HepG2 (cell line): ENCODE data around the gene RAB42. TPM values are rescaled to one million over a fixed set of nuclear protein-coding genes. Genes with fewer than 3 reads are reported as not detected.
"Not testable (repeated sequence)": the region's sequence is repeated elsewhere in the genome, so short reads cannot be mapped to it uniquely, and the experiment has no call there.

Source experiments
- CREB1 ChIP-seq, 2 experiments: fragments of 450-650 bp in 1 of 2; IDR thresholded peaks; 2 replicates each; pipeline ENCODE4 v1.6.1; 2016 to 2017; ENCODE audit warnings: control low read depth in 1 of 2, mild to moderate bottlenecking in 1 of 2, missing compliant biosample characterization in 1 of 2, missing genetic modification characterization in 1 of 2
- MZF1 ChIP-seq: sonication (generic); formaldehyde crosslinking; IDR thresholded peaks from 2 replicates; pipeline ENCODE4 v1.8.1; 2023; ENCODE audit warnings: mild to moderate bottlenecking, missing genetic modification reagents, borderline replicate concordance
- RBFOX2 ChIP-seq: fragments of 200-400 bp; formaldehyde crosslinking; IDR thresholded peaks from 2 replicates; pipeline ENCODE4 v1.6.1; 2017; ENCODE audit warnings: low read depth, mild to moderate bottlenecking, low read length
- SP4 ChIP-seq: sonication (generic); formaldehyde crosslinking; IDR thresholded peaks from 2 replicates; pipeline ENCODE4 v1.8.1; 2023; ENCODE audit warnings: mild to moderate bottlenecking, missing genetic modification reagents
- ZFP82 ChIP-seq: sonication (generic); formaldehyde crosslinking; IDR thresholded peaks from 2 replicates; pipeline ENCODE4 v1.5.1; 2020; ENCODE audit warnings: mild to moderate bottlenecking, missing genetic modification reagents, borderline replicate concordance
- polyA plus RNA-seq, 8 experiments: library from polyadenylated mRNA; depleted of rRNA in 3 of 8; stranded (reverse) in 7 of 8; unstranded in 1 of 8; fragments of >200 nt; fragmentation: Illumina TruSeq in 4 of 8; extraction: Trizol in 4 of 8; gene quantifications; 2 replicates each; pipeline versions ENCODE4 v1.2.1 to v1.2.3, GENCODE V29; 2011 to 2016; ENCODE audit warnings: low read depth in 4 of 8, missing spikeins in 1 of 8, mixed read lengths in 1 of 8; ENCODE audit not compliant: insufficient read depth in 1 of 8
- total RNA-seq, 5 experiments: library from RNA; depleted of rRNA; stranded (reverse); fragments of >200 nt; fragmentation: Illumina TruSeq; extraction: Trizol; gene quantifications; 2 replicates each; pipeline ENCODE4 v1.2.3, GENCODE V29; 2016; ENCODE audit warnings: low read depth in 1 of 5
- TF ChIP-seq, protein P1 (sequence below), 2 experiments: fragments of 450-650 bp in 1 of 2; sonication (generic) in 1 of 2; formaldehyde crosslinking in 1 of 2; IDR thresholded peaks; 2 replicates each; pipeline versions ENCODE4 v1.6.1 to v1.8.0; 2016 to 2022; ENCODE audit warnings: antibody characterized with exemption in 1 of 2, mild to moderate bottlenecking in 1 of 2, missing genetic modification reagents in 1 of 2
- TF ChIP-seq, protein P2 (sequence below): sonication (generic); formaldehyde crosslinking; IDR thresholded peaks from 2 replicates; pipeline ENCODE4 v1.4.0; 2020; ENCODE audit warnings: missing genetic modification reagents

The RAB42 gene
- total and polyA plus RNA-seq, 2 of the 13 experiments (the other 11 are each of a cell fraction or from before 2014, with no cell fraction given) = 10.4 to 166 TPM

DNA sequence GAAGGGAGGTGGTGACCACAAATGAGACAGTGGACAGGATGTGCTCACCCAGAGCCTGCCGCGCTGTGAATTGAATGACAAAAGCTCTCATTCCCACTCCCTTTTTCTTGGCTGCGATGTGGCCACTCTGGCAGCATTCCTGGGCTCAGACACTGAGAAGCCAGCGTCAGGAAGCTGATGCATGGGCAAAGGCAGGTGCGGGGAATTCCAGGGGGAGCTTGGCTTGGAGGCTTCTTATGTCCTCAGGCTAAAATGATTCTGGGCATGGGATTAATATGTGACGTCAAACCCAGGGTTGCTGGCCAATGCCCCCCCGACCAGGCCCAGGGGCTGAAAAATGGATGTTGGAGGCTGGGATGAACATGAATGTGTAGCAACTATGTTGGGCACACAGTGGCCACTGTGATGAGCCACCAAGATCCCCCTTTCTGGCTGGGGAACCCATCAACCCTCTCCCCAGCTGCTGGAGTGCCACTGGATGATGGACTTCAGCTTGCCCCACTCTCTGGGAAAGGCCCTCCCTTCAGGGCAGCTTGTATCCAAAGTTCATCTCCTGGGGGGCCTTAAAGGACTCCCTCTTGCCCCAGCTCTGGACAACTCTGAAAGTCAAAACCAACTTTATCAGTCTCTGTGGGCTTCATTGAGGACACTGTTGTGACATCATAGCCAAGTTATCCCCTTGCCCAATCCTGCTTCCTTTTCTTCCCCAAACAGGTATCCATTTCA lies 2.8 kb downstream of the RAB42 start (continued):
- TF ChIP-seq, protein P1, sequence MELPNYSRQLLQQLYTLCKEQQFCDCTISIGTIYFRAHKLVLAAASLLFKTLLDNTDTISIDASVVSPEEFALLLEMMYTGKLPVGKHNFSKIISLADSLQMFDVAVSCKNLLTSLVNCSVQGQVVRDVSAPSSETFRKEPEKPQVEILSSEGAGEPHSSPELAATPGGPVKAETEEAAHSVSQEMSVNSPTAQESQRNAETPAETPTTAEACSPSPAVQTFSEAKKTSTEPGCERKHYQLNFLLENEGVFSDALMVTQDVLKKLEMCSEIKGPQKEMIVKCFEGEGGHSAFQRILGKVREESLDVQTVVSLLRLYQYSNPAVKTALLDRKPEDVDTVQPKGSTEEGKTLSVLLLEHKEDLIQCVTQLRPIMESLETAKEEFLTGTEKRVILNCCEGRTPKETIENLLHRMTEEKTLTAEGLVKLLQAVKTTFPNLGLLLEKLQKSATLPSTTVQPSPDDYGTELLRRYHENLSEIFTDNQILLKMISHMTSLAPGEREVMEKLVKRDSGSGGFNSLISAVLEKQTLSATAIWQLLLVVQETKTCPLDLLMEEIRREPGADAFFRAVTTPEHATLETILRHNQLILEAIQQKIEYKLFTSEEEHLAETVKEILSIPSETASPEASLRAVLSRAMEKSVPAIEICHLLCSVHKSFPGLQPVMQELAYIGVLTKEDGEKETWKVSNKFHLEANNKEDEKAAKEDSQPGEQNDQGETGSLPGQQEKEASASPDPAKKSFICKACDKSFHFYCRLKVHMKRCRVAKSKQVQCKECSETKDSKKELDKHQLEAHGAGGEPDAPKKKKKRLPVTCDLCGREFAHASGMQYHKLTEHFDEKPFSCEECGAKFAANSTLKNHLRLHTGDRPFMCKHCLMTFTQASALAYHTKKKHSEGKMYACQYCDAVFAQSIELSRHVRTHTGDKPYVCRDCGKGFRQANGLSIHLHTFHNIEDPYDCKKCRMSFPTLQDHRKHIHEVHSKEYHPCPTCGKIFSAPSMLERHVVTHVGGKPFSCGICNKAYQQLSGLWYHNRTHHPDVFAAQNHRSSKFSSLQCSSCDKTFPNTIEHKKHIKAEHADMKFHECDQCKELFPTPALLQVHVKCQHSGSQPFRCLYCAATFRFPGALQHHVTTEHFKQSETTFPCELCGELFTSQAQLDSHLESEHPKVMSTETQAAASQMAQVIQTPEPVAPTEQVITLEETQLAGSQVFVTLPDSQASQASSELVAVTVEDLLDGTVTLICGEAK (IDR thresholded peaks at IDR 0.05) = peak; percentile 34
- TF ChIP-seq, protein P1 (CRISPR knock-in tag; IDR thresholded peaks at IDR 0.05) = peak; percentile 98
- TF ChIP-seq MZF1 (CRISPR knock-in tag) (peak; percentile 96), ZFP82 (CRISPR knock-in tag) (0 out of 2 replicates have a peak, but pooled peaks have one; percentile 41), CREB1 (CRISPR knock-in tag; IDR thresholded peaks at IDR 0.05) (peak; percentile 47; the same call in 1 of the 2 replicates), SP4 (CRISPR knock-in tag) (0 out of 2 replicates have a peak, but pooled peaks have one; percentile 14), RBFOX2 (peak; percentile 36; the same call in 1 of the 2 replicates)
- TF ChIP-seq CREB1 (IDR thresholded peaks at IDR 0.05) = not testable (repeated sequence)
- TF ChIP-seq, protein P2, sequence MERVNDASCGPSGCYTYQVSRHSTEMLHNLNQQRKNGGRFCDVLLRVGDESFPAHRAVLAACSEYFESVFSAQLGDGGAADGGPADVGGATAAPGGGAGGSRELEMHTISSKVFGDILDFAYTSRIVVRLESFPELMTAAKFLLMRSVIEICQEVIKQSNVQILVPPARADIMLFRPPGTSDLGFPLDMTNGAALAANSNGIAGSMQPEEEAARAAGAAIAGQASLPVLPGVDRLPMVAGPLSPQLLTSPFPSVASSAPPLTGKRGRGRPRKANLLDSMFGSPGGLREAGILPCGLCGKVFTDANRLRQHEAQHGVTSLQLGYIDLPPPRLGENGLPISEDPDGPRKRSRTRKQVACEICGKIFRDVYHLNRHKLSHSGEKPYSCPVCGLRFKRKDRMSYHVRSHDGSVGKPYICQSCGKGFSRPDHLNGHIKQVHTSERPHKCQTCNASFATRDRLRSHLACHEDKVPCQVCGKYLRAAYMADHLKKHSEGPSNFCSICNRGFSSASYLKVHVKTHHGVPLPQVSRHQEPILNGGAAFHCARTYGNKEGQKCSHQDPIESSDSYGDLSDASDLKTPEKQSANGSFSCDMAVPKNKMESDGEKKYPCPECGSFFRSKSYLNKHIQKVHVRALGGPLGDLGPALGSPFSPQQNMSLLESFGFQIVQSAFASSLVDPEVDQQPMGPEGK (CRISPR knock-in tag) = peak; percentile 73; the same call in 1 of the 2 replicates
